CD4-positive, alpha-beta T cell treated with Interleukin-21 for 1 hour (primary cell): ENCODE measurements around the gene MGAT3.
"Not testable (repeated sequence)": the region's sequence is repeated elsewhere in the genome, so short reads cannot be mapped to it uniquely, and the experiment has no call there.

ENCODE experiments used
- DNase-seq: peaks from one replicate; pipeline ENCODE4 v3.0.0-alpha.2; 2020

The MGAT3 gene

GRCh38 chr22:39456522-39457197 is at the start of gene MGAT3:
Gene MGAT3 (plus strand): TSS chr22:39457012. CDS start chr22:39487348, 30,336 bp downstream.
- DNase-seq: no peak

GRCh38 chr22:39408173-39408572 is 48.6 kb upstream of the MGAT3 start:
- no peak for DNase-seq

GRCh38 chr22:39408807-39409206 is 48.0 kb upstream of the MGAT3 start:
- DNase-seq: no peak

- DNase-seq: no peak
Observed at GRCh38 chr22:39409516-39410029, 47.2 kb upstream of the MGAT3 start.

GRCh38 chr22:39410264-39410663 is 46.5 kb upstream of the MGAT3 start:
- no peak for DNase-seq

GRCh38 chr22:39411828-39412365 is 44.9 kb upstream of the MGAT3 start:
- not testable (repeated sequence) for DNase-seq

GRCh38 chr22:39413204-39413603 is 43.6 kb upstream of the MGAT3 start:
- not testable (repeated sequence) for DNase-seq

- no peak for DNase-seq
Observed at GRCh38 chr22:39414377-39414776, 42.4 kb upstream of the MGAT3 start.

- DNase-seq: no peak
Observed at GRCh38 chr22:39414886-39415285, 41.9 kb upstream of the MGAT3 start.

- DNase-seq: no peak
Observed at GRCh38 chr22:39415506-39415905, 41.3 kb upstream of the MGAT3 start.

- DNase-seq: no peak
Observed at GRCh38 chr22:39416319-39416718, 40.5 kb upstream of the MGAT3 start.

GRCh38 chr22:39417641-39418040 is 39.2 kb upstream of the MGAT3 start:
- DNase-seq: no peak

GRCh38 chr22:39418696-39419095 is 38.1 kb upstream of the MGAT3 start:
- no peak for DNase-seq

GRCh38 chr22:39419096-39419495 is 37.7 kb upstream of the MGAT3 start:
- DNase-seq: no peak

GRCh38 chr22:39419911-39420310 is 36.9 kb upstream of the MGAT3 start:
- DNase-seq: no peak

GRCh38 chr22:39421691-39422090 is 35.1 kb upstream of the MGAT3 start:
- DNase-seq: no peak

- no peak for DNase-seq
Observed at GRCh38 chr22:39422101-39422500, 34.7 kb upstream of the MGAT3 start.

GRCh38 chr22:39422721-39423120 is 34.1 kb upstream of the MGAT3 start:
- DNase-seq: no peak

- DNase-seq: no peak
Observed at GRCh38 chr22:39423976-39424375, 32.8 kb upstream of the MGAT3 start.

GRCh38 chr22:39426380-39427043 is 30.3 kb upstream of the MGAT3 start:
- DNase-seq: no peak

- DNase-seq: no peak
Observed at GRCh38 chr22:39427751-39428596, 28.8 kb upstream of the MGAT3 start.

GRCh38 chr22:39428597-39429071 is 28.2 kb upstream of the MGAT3 start:
- no peak for DNase-seq

GRCh38 chr22:39429186-39429585 is 27.6 kb upstream of the MGAT3 start:
- no peak for DNase-seq
